Endothelial cell of umbilical vein (primary cell): ENCODE measurements around the gene PSMD9. TPM values are rescaled to one million over a fixed set of nuclear protein-coding genes. Genes with fewer than 3 reads are reported as not detected.

Source experiments
- BruUV-seq: library from RNA; stranded (reverse); fragments of 400-500 nt; replicated peaks from 2 replicates; lab custom pipeline; 2021; lab: Mats Ljungman, UMichigan
- CTCF ChIA-PET: fragments of 300-600, 350-600 bp; sonication (Branson Sonifier 250); formaldehyde crosslinking; loops from one replicate; lab custom pipeline; 2021; ENCODE audit warnings: antibody characterized with exemption, inconsistent platforms; lab: Charles Lee
- POLR2A ChIA-PET: fragments of 300-600, 350-600 bp; sonication (Branson Sonifier 250); formaldehyde crosslinking; loops from one replicate; lab custom pipeline; 2021; ENCODE audit warnings: antibody characterized with exemption, inconsistent platforms; lab: Charles Lee
- DNase-seq: peaks from one replicate; pipeline ENCODE4 v3.0.0-alpha.2; 2011; ENCODE audit warnings: low read depth, low spot score
- FAIRE-seq: peaks from 2 replicates; lab custom pipeline; 2011; peaks lifted over from hg19 to GRCh38; lab: Jason Lieb, UNC
- H2AFZ ChIP-seq: 2 replicates; pipeline ENCODE4 v1.6.0; 2012; ENCODE audit warnings: low read depth, low read length, control low read depth, inconsistent platforms
- H3K27ac ChIP-seq: 2 replicates; pipeline ENCODE4 v1.5.1; 2011; ENCODE audit warnings: low read depth, mild to moderate bottlenecking, control low read depth, low read length, moderate library complexity; ENCODE audit not compliant: insufficient read depth
- H3K27me3 ChIP-seq, 2 experiments: 2 replicates each; pipeline versions ENCODE4 v1.6.0 to v1.6.1; 2011; ENCODE audit warnings: low read length in 2 of 2, mixed read lengths in 1 of 2; ENCODE audit not compliant: control insufficient read depth in 2 of 2, insufficient read depth in 2 of 2
- H3K36me3 ChIP-seq, 2 experiments: 2 replicates in 1 of 2; 3 replicates in 1 of 2; pipeline ENCODE4 v1.5.1; 2011; ENCODE audit warnings: low read length in 2 of 2, mild to moderate bottlenecking in 1 of 2, moderate library complexity in 1 of 2; ENCODE audit not compliant: control insufficient read depth in 2 of 2, insufficient read depth in 2 of 2; ENCODE audit errors: extremely low read depth in 1 of 2
- H3K4me1 ChIP-seq: 3 replicates; pipeline ENCODE4 v1.5.1; 2011; ENCODE audit warnings: mild to moderate bottlenecking, low read length; ENCODE audit not compliant: control insufficient read depth, insufficient read depth; ENCODE audit errors: extremely low read depth
- H3K4me2 ChIP-seq: 2 replicates; pipeline ENCODE4 v1.6.1; 2011; ENCODE audit warnings: low read length, control low read depth, mixed read lengths; ENCODE audit not compliant: insufficient read depth
- H3K4me3 ChIP-seq, 3 experiments: fragments of 200-600 bp in 1 of 3; sonication (generic), shearing (Covaris generic) in 1 of 3; replicated peaks in 1 of 3; 2 replicates each; pipeline ENCODE4 v1.5.1; 2011 to 2016; ENCODE audit warnings: control low read depth in 3 of 3, low read length in 3 of 3, mild to moderate bottlenecking in 2 of 3, inconsistent platforms in 1 of 3, low read depth in 1 of 3, moderate library complexity in 1 of 3; ENCODE audit not compliant: insufficient read depth in 1 of 3
- H3K79me2 ChIP-seq: 2 replicates; pipeline ENCODE4 v1.6.0; 2012; ENCODE audit warnings: low read length, inconsistent platforms; ENCODE audit not compliant: control insufficient read depth, insufficient read depth
- H3K9ac ChIP-seq: replicated peaks from 2 replicates; pipeline ENCODE3; 2011; ENCODE audit warnings: low read length, control low read depth; ENCODE audit not compliant: insufficient read depth; ENCODE audit errors: extremely low read depth
- H3K9me1 ChIP-seq: replicated peaks from 3 replicates; pipeline ENCODE4 v1.6.0; 2011; ENCODE audit warnings: mild to moderate bottlenecking, low read length; ENCODE audit not compliant: control insufficient read depth, insufficient read depth; ENCODE audit errors: extremely low read depth
- H3K9me3 ChIP-seq: replicated peaks from 2 replicates; pipeline ENCODE4 v1.5.1; 2012; ENCODE audit warnings: low read length, inconsistent platforms; ENCODE audit not compliant: control insufficient read depth, insufficient read depth
- H4K20me1 ChIP-seq: replicated peaks from 2 replicates; pipeline ENCODE3; 2011; ENCODE audit warnings: mild to moderate bottlenecking, low read length; ENCODE audit not compliant: control insufficient read depth, insufficient read depth; ENCODE audit errors: extremely low read depth
- CTCF ChIP-seq, 2 donors: IDR thresholded peaks; 1 replicate in 1 of 2; 2 replicates in 1 of 2; pipeline ENCODE4 v1.5.1; 2011; ENCODE audit warnings: low read length in 2 of 2, mild to moderate bottlenecking in 2 of 2, moderate library complexity in 2 of 2, control low read depth in 1 of 2, inconsistent platforms in 1 of 2, low read depth in 1 of 2; ENCODE audit not compliant: insufficient read depth in 1 of 2; ENCODE audit errors: extremely low read depth in 1 of 2
- EZH2 ChIP-seq: IDR thresholded peaks from 2 replicates; pipeline ENCODE4 v1.6.1; 2012; ENCODE audit warnings: borderline replicate concordance, low read depth, mild to moderate bottlenecking, moderate library complexity, low read length, inconsistent platforms; ENCODE audit not compliant: severe bottlenecking
- FOS ChIP-seq: IDR thresholded peaks from 2 replicates; pipeline ENCODE4 v1.6.1; 2011; ENCODE audit warnings: mild to moderate bottlenecking, low read length, moderate library complexity, borderline replicate concordance; ENCODE audit not compliant: insufficient read depth
- GATA2 ChIP-seq: IDR thresholded peaks from 2 replicates; pipeline ENCODE4 v1.7.0; 2011; ENCODE audit warnings: low read depth, mild to moderate bottlenecking, moderate library complexity, mixed read lengths, low read length; ENCODE audit not compliant: insufficient read length, insufficient read depth
- JUN ChIP-seq: IDR thresholded peaks from 2 replicates; pipeline ENCODE4 v1.6.1; 2011; ENCODE audit warnings: borderline replicate concordance, low read depth; ENCODE audit not compliant: insufficient read length, insufficient read depth
- MAX ChIP-seq: IDR thresholded peaks from 2 replicates; pipeline ENCODE4 v1.6.1; 2011; ENCODE audit not compliant: insufficient read depth, insufficient read length
- MYC ChIP-seq: IDR thresholded peaks from one replicate; pipeline ENCODE4 v1.6.1; 2011; ENCODE audit warnings: mild to moderate bottlenecking, low read depth, low read length
- POLR2A ChIP-seq: IDR thresholded peaks from 2 replicates; pipeline ENCODE4 v1.6.1; 2012; ENCODE audit warnings: low read depth, mild to moderate bottlenecking, control low read depth, low read length
- POLR2AphosphoS5 ChIP-seq: IDR thresholded peaks from 2 replicates; pipeline ENCODE4 v1.6.1; 2012; ENCODE audit warnings: low read depth, mild to moderate bottlenecking, control low read depth, low read length, moderate library complexity; ENCODE audit not compliant: insufficient read depth
- dilution Hi-C: fragments of 300-500 bp; cut with MboI; formaldehyde crosslinking; loops from one replicate; pipeline ENCODE4 v1.15.0; 2019; ENCODE audit warnings: low sequenced_read_pairs; ENCODE audit not compliant: extremely low pct_ligation_motif_present
- intact Hi-C: fragments of 100-400 bp; cut with micrococcal nuclease; formaldehyde crosslinking; loops from one replicate; pipeline ENCODE4 v1.10.0; 2022
- polyA plus RNA-seq, 4 experiments: library from polyadenylated mRNA; depleted of rRNA in 3 of 4; stranded (reverse) in 3 of 4; unstranded in 1 of 4; fragments of >200 nt; gene quantifications; 2 replicates each; pipeline versions ENCODE4 v1.2.1 to v1.2.3, GENCODE V29; 2011 to 2012; ENCODE audit warnings: missing spikeins in 1 of 4
- total RNA-seq: library from RNA; stranded (reverse); gene quantifications from 2 replicates; pipeline ENCODE4 v1.2.3, GENCODE V29; 2021

PSMD9 gene
- total and polyA plus RNA-seq, 2 donors (not counting 3 experiments of a cell fraction or from before 2014, with no cell fraction given) = 69.2 to 118 TPM

- Histone ChIP-seq H3K4me3 (no peak overlapping the region), H3K36me3 (peaks cover 3 to 5% of the 10 kb centered on the region in 2 experiments), H3K9ac (no peak overlapping the region), H2AFZ (no peak overlapping the region), H3K9me3 (no peaks in the 10 kb centered on the region), H3K9me1 (no peaks in the 10 kb centered on the region), H3K4me2 (no peak overlapping the region), H3K4me1 (peaks cover 23% of the 10 kb centered on the region), H3K27me3 (no peaks in the 10 kb centered on the region), H4K20me1 (no peaks in the 10 kb centered on the region), H3K79me2 (no peaks in the 10 kb centered on the region), H3K27ac (no peak overlapping the region)
- dilution Hi-C loops (no loop called here), intact Hi-C loops (no loop called here)
- no peak for DNase-seq
- BruUV-seq = no TSS peak
- POLR2A ChIA-PET = no interaction called here
- FAIRE-seq = peak; percentile 21
- CTCF ChIA-PET = no interaction called here
- TF ChIP-seq CTCF (IDR thresholded peaks at IDR 0.05; ENCODE audit: extremely low read depth in 1 of 2, insufficient read depth in 1 of 2, low read depth in 1 of 2, low read length in 2 of 2) (no peak), JUN (no peak), FOS (no peak), EZH2 (no peak), MYC (no peak), MAX (no peak), GATA2 (no peak), POLR2AphosphoS5 (no peak), POLR2A (no peak)
Measured at GRCh38 chr12:121921066-121921465, 32.5 kb downstream of the PSMD9 start.
